ENCODE results near the gene ZFPM1. TPM values are rescaled to one million over a fixed set of nuclear protein-coding genes. Genes with fewer than 3 reads are reported as not detected.

Gene ZFPM1
- total RNA-seq, 3 donors from 2014 or later: 0.32 to 2.9 (median 2.3) TPM

- TF ChIP-seq CTCF (IDR thresholded peaks at IDR 0.05) (no peak), POLR2A (IDR thresholded peaks at IDR 0.05) (no peak), POLR2AphosphoS5 (IDR thresholded peaks at IDR 0.05) (no peak)
- H3K9me3 ChIP-seq: no peaks in the 10 kb centered on the region
- intact Hi-C loops (cut with DNase I; ENCODE audit: low total_unique reads): no loop called here
- no peaks in the 10 kb centered on the region for H3K27me3 ChIP-seq
- H3K27ac ChIP-seq: no peak overlapping the region
- H3K36me3 ChIP-seq: no peaks in the 10 kb centered on the region
- H3K4me3 ChIP-seq: no peak overlapping the region
- no peak for DNase-seq (ENCODE audit: low spot score in 2 of 2)
- H3K4me1 ChIP-seq: no peaks in the 10 kb centered on the region
Measured at GRCh38 chr16:88419790-88420189, 33.3 kb upstream of the ZFPM1 start.

GRCh38 chr16:88420496-88420895, 32.6 kb upstream of the ZFPM1 start:
- Histone ChIP-seq H3K27me3 (no peaks in the 10 kb centered on the region), H3K27ac (no peak overlapping the region), H3K9me3 (no peaks in the 10 kb centered on the region), H3K4me3 (no peak overlapping the region), H3K4me1 (peaks cover 0 to 5% of the 10 kb centered on the region in 2 donors), H3K36me3 (no peaks in the 10 kb centered on the region)
- TF ChIP-seq POLR2AphosphoS5 (IDR thresholded peaks at IDR 0.05): no peak
- TF ChIP-seq POLR2A (IDR thresholded peaks at IDR 0.05): no peak
- no peak for TF ChIP-seq CTCF (IDR thresholded peaks at IDR 0.05)
- intact Hi-C loops (cut with DNase I; ENCODE audit: low total_unique reads): no loop called here
- DNase-seq (ENCODE audit: low spot score in 2 of 2): no peak

GRCh38 chr16:88421301-88421700, 31.8 kb upstream of the ZFPM1 start:
- Histone ChIP-seq H3K4me1 (peaks cover 0 to 5% of the 10 kb centered on the region in 2 donors), H3K4me3 (no peak overlapping the region), H3K36me3 (no peaks in the 10 kb centered on the region), H3K27me3 (no peaks in the 10 kb centered on the region), H3K9me3 (no peaks in the 10 kb centered on the region), H3K27ac (no peak overlapping the region)
- no peak for DNase-seq (ENCODE audit: low spot score in 2 of 2)
- TF ChIP-seq CTCF (IDR thresholded peaks at IDR 0.05): no peak
- TF ChIP-seq POLR2A (IDR thresholded peaks at IDR 0.05): no peak
- TF ChIP-seq POLR2AphosphoS5 (IDR thresholded peaks at IDR 0.05): no peak
- intact Hi-C loops (cut with DNase I; ENCODE audit: low total_unique reads): no loop called here

GRCh38 chr16:88421871-88422433, 31.1 kb upstream of the ZFPM1 start:
- H3K4me1 ChIP-seq: peaks cover 0 to 5% of the 10 kb centered on the region in 2 donors
- H3K4me3 ChIP-seq: no peak overlapping the region
- TF ChIP-seq CTCF (IDR thresholded peaks at IDR 0.05): no peak
- no peak for TF ChIP-seq POLR2AphosphoS5 (IDR thresholded peaks at IDR 0.05)
- TF ChIP-seq POLR2A (IDR thresholded peaks at IDR 0.05): no peak
- no peak for DNase-seq (ENCODE audit: low spot score in 2 of 2)
- no peaks in the 10 kb centered on the region for H3K9me3 ChIP-seq
- no peaks in the 10 kb centered on the region for H3K27me3 ChIP-seq
- intact Hi-C loops (cut with DNase I; ENCODE audit: low total_unique reads): no loop called here
- H3K36me3 ChIP-seq: no peaks in the 10 kb centered on the region
- no peak overlapping the region for H3K27ac ChIP-seq

GRCh38 chr16:88422733-88423447, 30.2 kb upstream of the ZFPM1 start:
- no peaks in the 10 kb centered on the region for H3K9me3 ChIP-seq
- no peak overlapping the region for H3K4me3 ChIP-seq
- H3K27me3 ChIP-seq: no peaks in the 10 kb centered on the region
- no peak overlapping the region for H3K27ac ChIP-seq
- TF ChIP-seq CTCF (IDR thresholded peaks at IDR 0.05) (no peak), POLR2A (IDR thresholded peaks at IDR 0.05) (no peak), POLR2AphosphoS5 (IDR thresholded peaks at IDR 0.05) (no peak)
- no peaks in the 10 kb centered on the region for H3K36me3 ChIP-seq
- H3K4me1 ChIP-seq: peaks cover 0 to 5% of the 10 kb centered on the region in 2 donors
- intact Hi-C loops (cut with DNase I; ENCODE audit: low total_unique reads): no loop called here
- no peak for DNase-seq (ENCODE audit: low spot score in 2 of 2)
